Tibial nerve (tissue), 4 donors: ENCODE results near the gene FBXL16. TPM values are rescaled to one million over a fixed set of nuclear protein-coding genes. Genes with fewer than 3 reads are reported as not detected.
"Not testable (repeated sequence)": the region's sequence is repeated elsewhere in the genome, so short reads cannot be mapped to it uniquely, and the experiment has no call there.

Experiments used
- DNase-seq, 2 donors: peaks; one replicate each; pipeline ENCODE4 v3.0.0-alpha.2; 2019; ENCODE audit warnings: low spot score in 2 of 2
- H3K27ac ChIP-seq, 4 donors: fragments of 200-600 bp; sonication (generic) in 3 of 4; one replicate each; pipeline ENCODE4 v1.5.1; 2017 to 2019; ENCODE audit warnings: mild to moderate bottlenecking in 1 of 4
- H3K27me3 ChIP-seq, 2 donors: fragments of 200-600 bp; sonication (generic) in 1 of 2; one replicate each; pipeline versions ENCODE4 v1.5.1 to v1.6.0; 2017 to 2019
- H3K36me3 ChIP-seq, 3 donors: fragments of 200-600 bp; sonication (generic); one replicate each; pipeline ENCODE4 v1.5.1; 2018 to 2019
- H3K4me1 ChIP-seq, 4 donors: fragments of 200-600 bp; sonication (generic) in 3 of 4; one replicate each; pipeline ENCODE4 v1.5.1; 2017 to 2019
- H3K4me3 ChIP-seq, 4 donors: fragments of 200-600 bp; sonication (generic) in 3 of 4; one replicate each; pipeline ENCODE4 v1.5.1; 2017 to 2019; ENCODE audit warnings: mild to moderate bottlenecking in 1 of 4, moderate library complexity in 1 of 4
- H3K9me3 ChIP-seq, 4 donors: fragments of 200-600 bp; sonication (generic) in 3 of 4; one replicate each; pipeline ENCODE4 v1.5.1; 2017 to 2019
- CTCF ChIP-seq, 5 experiments: fragments of 200-600 bp in 3 of 5; fragments of 450-650 bp in 2 of 5; sonication (generic) in 3 of 5; IDR thresholded peaks; one replicate each; pipeline ENCODE4 v1.5.1; 2016 to 2019; ENCODE audit warnings: antibody characterized with exemption in 5 of 5, mild to moderate bottlenecking in 3 of 5, moderate library complexity in 2 of 5
- EP300 ChIP-seq, 2 donors: sonication (generic); formaldehyde crosslinking; IDR thresholded peaks; one replicate each; pipeline ENCODE4 v1.6.1; 2017; ENCODE audit warnings: antibody characterized with exemption in 2 of 2, mild to moderate bottlenecking in 1 of 2
- POLR2A ChIP-seq, 2 donors: fragments of 450-650 bp; IDR thresholded peaks; one replicate each; pipeline ENCODE4 v1.6.1; 2017; ENCODE audit warnings: antibody characterized with exemption in 2 of 2, mild to moderate bottlenecking in 2 of 2, moderate library complexity in 2 of 2
- WGBS, 2 donors: methylation state at CpG; one replicate each; pipeline ENCODE4 v1.1.5; 2018; 5-methylcytosine and 5-hydroxymethylcytosine counted together
- total RNA-seq, 4 donors: library from RNA; depleted of rRNA; stranded (reverse); fragments of >200 nt; gene quantifications; one replicate each; pipeline ENCODE4 v1.1.0, GENCODE V29; 2016

Gene FBXL16
- total RNA-seq, 4 donors from 2014 or later, result 1.5 to 5.7 (median 3.5) TPM

GRCh38 chr16:743794-744500 lies 38.3 kb upstream of the FBXL16 start:
- peaks cover 0 to 3% of the 10 kb centered on the region in 2 donors for H3K27me3 ChIP-seq
- no peak overlapping the region for H3K4me3 ChIP-seq
- H3K36me3 ChIP-seq, result peaks cover 0 to 7% (median 0%) of the 10 kb centered on the region in 3 donors
- no peak for DNase-seq
- no peaks in the 10 kb centered on the region for H3K9me3 ChIP-seq
- no peak for TF ChIP-seq CTCF (IDR thresholded peaks at IDR 0.05)
- no peak for TF ChIP-seq POLR2A (IDR thresholded peaks at IDR 0.05)
- no peak for TF ChIP-seq EP300 (IDR thresholded peaks at IDR 0.05)
- no peak overlapping the region for H3K27ac ChIP-seq
- WGBS, 2 donors, result 72 to 75% methylated on average over 17 to 18 of the region's 21 CpGs
- H3K4me1 ChIP-seq, result peaks cover 0 to 16% (median 14%) of the 10 kb centered on the region in 4 donors

DNA sequence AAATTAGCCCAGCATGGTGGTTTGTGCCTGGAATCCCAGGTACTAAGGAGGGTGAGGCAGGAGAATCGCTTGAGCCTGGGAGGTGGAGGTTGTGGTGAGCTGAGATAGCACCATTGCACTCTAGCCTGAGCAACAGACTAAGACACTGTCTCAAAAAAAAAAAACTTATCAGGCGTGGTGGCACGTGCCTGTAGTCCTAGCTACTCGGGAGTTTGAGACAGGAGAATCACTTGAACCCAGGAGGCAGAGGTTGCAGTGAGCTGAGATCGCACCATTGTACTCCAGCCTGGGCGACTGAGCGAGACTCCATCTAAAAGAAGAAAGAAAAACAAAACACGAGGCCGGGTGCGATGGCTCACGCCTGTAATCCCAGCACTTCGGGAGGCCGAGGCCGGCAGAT lies 37.3 kb upstream of the FBXL16 start:
- H3K27ac ChIP-seq, H3K9me3 ChIP-seq, H3K4me3 ChIP-seq, DNase-seq, H3K27me3 ChIP-seq: not testable (repeated sequence)
- peaks cover 0 to 18% (median 0%) of the 10 kb centered on the region in 3 donors for H3K36me3 ChIP-seq
- H3K4me1 ChIP-seq, result peaks cover 0 to 16% (median 14%) of the 10 kb centered on the region in 4 donors
- WGBS, 2 donors, result 74 to 76% methylated on average over 14 of the region's 14 CpGs

- no peak for DNase-seq
- WGBS, 2 donors, result 88 to 90% methylated on average over 15 of the region's 15 CpGs
- TF ChIP-seq CTCF (IDR thresholded peaks at IDR 0.05) (no peak), EP300 (IDR thresholded peaks at IDR 0.05) (no peak), POLR2A (IDR thresholded peaks at IDR 0.05) (no peak)
Measured at GRCh38 chr16:741986-742629, 36.5 kb upstream of the FBXL16 start.

DNA sequence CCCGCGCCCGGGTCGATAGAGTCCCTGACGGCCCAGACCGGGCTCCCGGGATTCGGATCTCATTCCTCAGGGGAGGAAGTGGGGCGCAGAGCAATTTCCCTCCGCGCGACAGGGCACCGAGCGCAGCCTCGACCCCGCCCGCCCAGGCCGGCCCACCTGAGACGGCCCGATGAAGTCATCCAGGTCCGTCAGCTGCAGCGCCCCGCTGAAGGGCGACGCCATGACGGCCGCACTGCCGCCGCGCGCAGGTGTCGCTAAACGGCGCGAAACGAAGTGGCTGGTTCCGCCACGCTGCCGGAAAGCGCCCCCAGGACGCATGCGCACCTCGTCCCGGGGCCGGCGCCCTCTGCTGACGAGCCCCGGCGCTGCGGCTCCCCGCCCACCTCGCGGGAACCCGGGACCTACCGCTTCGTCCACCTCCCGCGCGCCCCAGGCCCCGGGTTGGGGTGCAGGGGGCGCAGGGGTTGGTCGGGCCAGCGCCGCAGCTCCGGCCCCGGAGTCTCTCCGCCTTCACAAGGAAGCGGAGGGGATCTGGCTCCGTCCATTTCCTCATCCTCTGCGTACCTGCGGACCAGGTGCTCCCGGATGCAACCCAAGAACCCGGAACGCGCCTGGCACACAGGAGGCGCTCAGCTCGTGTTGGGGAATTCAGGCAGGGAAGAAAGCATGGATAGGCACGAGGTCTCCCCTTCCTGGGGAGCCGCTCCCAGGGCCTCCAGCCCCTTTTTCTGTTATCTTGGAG lies 35.3 kb upstream of the FBXL16 start, which contains the start of gene CIAO3:
Gene CIAO3 (minus strand): TSS at position 234 of the 742 bp plus-strand sequence. CDS start 12 bp downstream, at position 222.
- peaks cover 0 to 16% (median 14%) of the 10 kb centered on the region in 4 donors for H3K4me1 ChIP-seq
- WGBS, 2 donors, result 3% methylated on average over 7 to 15 of the region's 79 CpGs
- peak; percentile 94 to 99 (median 98) for TF ChIP-seq CTCF (IDR thresholded peaks at IDR 0.05)
- TF ChIP-seq POLR2A (IDR thresholded peaks at IDR 0.05), result peak in 1 of 2 donors; percentile 56
- TF ChIP-seq EP300 (IDR thresholded peaks at IDR 0.05), result peak; percentile 88 to 100
- peaks cover 0 to 3% of the 10 kb centered on the region in 2 donors for H3K27me3 ChIP-seq
- H3K36me3 ChIP-seq, result peaks cover 0 to 37% (median 0%) of the 10 kb centered on the region in 3 donors
- peak within 1 kb of the TSS; percentile 75 to 100 (median 94) for H3K4me3 ChIP-seq
- DNase-seq, result peak; percentile 66 to 74
- H3K9me3 ChIP-seq, result no peaks in the 10 kb centered on the region
- H3K27ac ChIP-seq, result peak within 1 kb of the TSS; percentile 24 to 87 (median 76)

More at GRCh38 chr16:741986-742629, 36.5 kb upstream of the FBXL16 start:
- Histone ChIP-seq H3K27me3 (peaks cover 0 to 3% of the 10 kb centered on the region in 2 donors), H3K27ac (no peak overlapping the region), H3K4me3 (no peak overlapping the region), H3K4me1 (peaks cover 0 to 16% (median 14%) of the 10 kb centered on the region in 4 donors), H3K9me3 (no peaks in the 10 kb centered on the region), H3K36me3 (peaks cover 0 to 25% (median 0%) of the 10 kb centered on the region in 3 donors)

DNA sequence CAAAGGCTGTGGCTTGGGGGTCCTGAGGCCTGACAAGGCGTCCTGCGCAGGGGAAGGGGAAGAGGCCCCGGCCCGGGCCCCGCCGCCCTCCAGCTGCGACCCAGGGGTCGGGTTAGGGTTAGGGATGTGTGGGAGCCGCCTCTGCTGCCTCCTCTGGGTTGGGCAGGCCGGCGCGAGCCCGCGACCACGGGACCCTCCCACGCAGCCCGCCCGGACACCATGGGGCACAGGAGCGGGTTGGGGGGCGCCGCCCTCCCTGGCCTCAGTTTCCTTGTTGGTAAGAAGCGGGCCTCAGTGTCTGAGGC lies 34.8 kb upstream of the FBXL16 start:
- H3K27me3 ChIP-seq, result peaks cover 0 to 3% of the 10 kb centered on the region in 2 donors
- peak overlapping the region; percentile 75 to 100 (median 94) for H3K4me3 ChIP-seq
- no peaks in the 10 kb centered on the region for H3K9me3 ChIP-seq
- WGBS, 2 donors, result 0% methylated on average over 6 of the region's 22 CpGs; no CpG with 5 or more reads in 1 of the 2 donors
- H3K36me3 ChIP-seq, result peaks cover 0 to 42% (median 0%) of the 10 kb centered on the region in 3 donors
- no peak for TF ChIP-seq CTCF (IDR thresholded peaks at IDR 0.05)
- no peak for TF ChIP-seq POLR2A (IDR thresholded peaks at IDR 0.05)
- TF ChIP-seq EP300 (IDR thresholded peaks at IDR 0.05), result no peak
- no peak for DNase-seq
- H3K27ac ChIP-seq, result peak overlapping the region; percentile 24 to 87 (median 76)
- H3K4me1 ChIP-seq, result peaks cover 0 to 16% (median 14%) of the 10 kb centered on the region in 4 donors
